ENCODE measurements around the gene PRKCQ.

DNA sequence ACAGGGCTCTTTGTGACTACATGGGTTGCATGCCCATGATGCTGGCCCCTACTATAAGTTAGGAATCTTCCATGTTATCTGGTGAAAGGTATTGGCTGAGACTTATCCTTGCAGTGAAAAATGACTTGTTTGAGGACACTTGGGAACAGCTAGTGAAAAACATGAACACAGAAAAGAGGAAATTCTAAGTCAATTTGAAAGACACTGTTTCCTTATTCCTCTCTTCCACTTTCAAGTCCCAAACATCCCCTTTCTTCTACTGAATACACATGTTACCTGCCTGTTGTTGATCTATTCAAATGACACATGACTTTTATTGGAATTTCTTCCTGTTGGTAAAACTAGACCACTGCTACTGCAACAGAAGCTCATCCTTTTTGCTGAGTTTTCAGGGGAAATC, 29.5 kb upstream of the PRKCQ start:
- TF ChIP-seq, protein P1, sequence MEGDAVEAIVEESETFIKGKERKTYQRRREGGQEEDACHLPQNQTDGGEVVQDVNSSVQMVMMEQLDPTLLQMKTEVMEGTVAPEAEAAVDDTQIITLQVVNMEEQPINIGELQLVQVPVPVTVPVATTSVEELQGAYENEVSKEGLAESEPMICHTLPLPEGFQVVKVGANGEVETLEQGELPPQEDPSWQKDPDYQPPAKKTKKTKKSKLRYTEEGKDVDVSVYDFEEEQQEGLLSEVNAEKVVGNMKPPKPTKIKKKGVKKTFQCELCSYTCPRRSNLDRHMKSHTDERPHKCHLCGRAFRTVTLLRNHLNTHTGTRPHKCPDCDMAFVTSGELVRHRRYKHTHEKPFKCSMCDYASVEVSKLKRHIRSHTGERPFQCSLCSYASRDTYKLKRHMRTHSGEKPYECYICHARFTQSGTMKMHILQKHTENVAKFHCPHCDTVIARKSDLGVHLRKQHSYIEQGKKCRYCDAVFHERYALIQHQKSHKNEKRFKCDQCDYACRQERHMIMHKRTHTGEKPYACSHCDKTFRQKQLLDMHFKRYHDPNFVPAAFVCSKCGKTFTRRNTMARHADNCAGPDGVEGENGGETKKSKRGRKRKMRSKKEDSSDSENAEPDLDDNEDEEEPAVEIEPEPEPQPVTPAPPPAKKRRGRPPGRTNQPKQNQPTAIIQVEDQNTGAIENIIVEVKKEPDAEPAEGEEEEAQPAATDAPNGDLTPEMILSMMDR (conservative IDR thresholded peaks at IDR 0.05; ENCODE audit: low read length) = no peak
- TF ChIP-seq EZH2phosphoT487 (IDR thresholded peaks at IDR 0.05; ENCODE audit: borderline replicate concordance, low read depth, low read length) = no peak

All from OCI-LY7 (cell line).